Spleen (tissue), 11 donors: ENCODE results near the gene IFT43. TPM values are rescaled to one million over a fixed set of nuclear protein-coding genes. Genes with fewer than 3 reads are reported as not detected.

ENCODE experiments used
- DNase-seq: peaks from one replicate; pipeline ENCODE4 v3.0.0-alpha.2; 2020
- H3K27ac ChIP-seq, 8 donors: fragments of 200-600 bp; sonication (generic) in 7 of 8; 1 replicate in 4 of 8; 2 replicates in 4 of 8; pipeline versions ENCODE4 v1.5.0 to v1.8.0; 2016 to 2021; ENCODE audit warnings: inconsistent platforms in 4 of 8, mild to moderate bottlenecking in 4 of 8, moderate library complexity in 1 of 8
- H3K27me3 ChIP-seq, 7 donors: fragments of 200-600 bp; sonication (generic) in 6 of 7; replicated peaks in 1 of 7; 1 replicate in 4 of 7; 2 replicates in 3 of 7; pipeline versions ENCODE4 v1.5.0 to v1.8.0; 2016 to 2021; ENCODE audit warnings: inconsistent platforms in 3 of 7, mild to moderate bottlenecking in 1 of 7
- H3K36me3 ChIP-seq, 6 donors: fragments of 200-600 bp; sonication (generic) in 5 of 6; 1 replicate in 4 of 6; 2 replicates in 2 of 6; pipeline versions ENCODE4 v1.5.0 to v1.8.0; 2016 to 2021; ENCODE audit warnings: inconsistent platforms in 2 of 6
- H3K4me1 ChIP-seq, 6 donors: fragments of 200-600 bp; sonication (generic) in 5 of 6; 1 replicate in 3 of 6; 2 replicates in 3 of 6; pipeline versions ENCODE4 v1.5.0 to v1.8.0; 2016 to 2021; ENCODE audit warnings: inconsistent platforms in 3 of 6
- H3K4me3 ChIP-seq, 8 donors: fragments of 200-600 bp; sonication (generic) in 7 of 8; 1 replicate in 4 of 8; 2 replicates in 4 of 8; pipeline versions ENCODE4 v1.5.0 to v1.8.0; 2016 to 2021; ENCODE audit warnings: inconsistent platforms in 4 of 8, mild to moderate bottlenecking in 4 of 8, moderate library complexity in 2 of 8
- H3K9me3 ChIP-seq, 8 donors: fragments of 200-600 bp; sonication (generic) in 7 of 8; 1 replicate in 4 of 8; 2 replicates in 4 of 8; pipeline versions ENCODE4 v1.5.0 to v1.8.0; 2016 to 2021; ENCODE audit warnings: inconsistent platforms in 4 of 8
- POLR2A ChIP-seq, 3 donors: fragments of 450-650 bp; IDR thresholded peaks; one replicate each; pipeline ENCODE4 v1.5.1; 2017; ENCODE audit warnings: antibody characterized with exemption in 3 of 3, mild to moderate bottlenecking in 1 of 3
- POLR2AphosphoS5 ChIP-seq, 3 donors: sonication (generic); formaldehyde crosslinking; IDR thresholded peaks; one replicate each; pipeline ENCODE4 v1.5.1; 2017; ENCODE audit warnings: antibody characterized with exemption in 3 of 3
- WGBS, 5 donors: extraction: QIAGEN DNeasy Blood & Tissue Kit in 3 of 5; methylation state at CpG; one replicate each; pipeline versions ENCODE4 v1.1.5 to v1.1.7; 2013 to 2018; 5-methylcytosine and 5-hydroxymethylcytosine counted together
- intact Hi-C: fragments of 100-400 bp; cut with DNase I; formaldehyde crosslinking; loops from one replicate; pipeline ENCODE4 v1.15.0; 2023; ENCODE audit warnings: low total_unique reads
- polyA plus RNA-seq, 3 donors: library from polyadenylated mRNA; stranded (reverse); fragments of 200-250 nt; gene quantifications; one replicate each; pipeline ENCODE4 v1.2.1, GENCODE V29; 2013
- total RNA-seq, 7 donors: library from RNA; depleted of rRNA in 3 of 7; stranded (reverse); fragments of >200 nt in 3 of 7; fragmentation: NEBNext Ultra II Directional in 4 of 7; extraction: Animal tissue kit (Norgen Biotek cat#: 25700) in 4 of 7; gene quantifications; one replicate each; pipeline versions ENCODE4 v1.1.0 to v1.2.1, GENCODE V29; 2016 to 2021
- TF ChIP-seq, protein P1 (sequence below), 11 experiments: fragments of 200-600 bp in 7 of 11; fragments of 450-650 bp in 4 of 11; sonication (generic) in 4 of 11; IDR thresholded peaks in 8 of 11; conservative IDR thresholded peaks in 3 of 11; 1 replicate in 7 of 11; 2 replicates in 4 of 11; pipeline versions ENCODE4 v1.4.0 to v1.8.0; 2016 to 2021; ENCODE audit warnings: antibody characterized with exemption in 11 of 11, inconsistent platforms in 4 of 11, mild to moderate bottlenecking in 1 of 11
- donor health status: healthy with polysubstance abuse.
- donor health status: DM: no; HTN: no; CAD: no; lungs with moderate emphysema.
- donor health status: DM: no; HTN: no; CAD: no.
- donor health status: Bipolar disorder and iron deficiency.
- donor health status: healthy.
- donor health status: DM: no; HTN: no; CAD: no.
- donor health status: DM: yes; HTN: yes; CAD: no.

Gene IFT43
- total and polyA plus RNA-seq, 10 donors = 19.8 to 39.9 (median 27.4) TPM

- H3K4me3 ChIP-seq = no peak overlapping the region
- DNase-seq = no peak
- TF ChIP-seq, protein P1, sequence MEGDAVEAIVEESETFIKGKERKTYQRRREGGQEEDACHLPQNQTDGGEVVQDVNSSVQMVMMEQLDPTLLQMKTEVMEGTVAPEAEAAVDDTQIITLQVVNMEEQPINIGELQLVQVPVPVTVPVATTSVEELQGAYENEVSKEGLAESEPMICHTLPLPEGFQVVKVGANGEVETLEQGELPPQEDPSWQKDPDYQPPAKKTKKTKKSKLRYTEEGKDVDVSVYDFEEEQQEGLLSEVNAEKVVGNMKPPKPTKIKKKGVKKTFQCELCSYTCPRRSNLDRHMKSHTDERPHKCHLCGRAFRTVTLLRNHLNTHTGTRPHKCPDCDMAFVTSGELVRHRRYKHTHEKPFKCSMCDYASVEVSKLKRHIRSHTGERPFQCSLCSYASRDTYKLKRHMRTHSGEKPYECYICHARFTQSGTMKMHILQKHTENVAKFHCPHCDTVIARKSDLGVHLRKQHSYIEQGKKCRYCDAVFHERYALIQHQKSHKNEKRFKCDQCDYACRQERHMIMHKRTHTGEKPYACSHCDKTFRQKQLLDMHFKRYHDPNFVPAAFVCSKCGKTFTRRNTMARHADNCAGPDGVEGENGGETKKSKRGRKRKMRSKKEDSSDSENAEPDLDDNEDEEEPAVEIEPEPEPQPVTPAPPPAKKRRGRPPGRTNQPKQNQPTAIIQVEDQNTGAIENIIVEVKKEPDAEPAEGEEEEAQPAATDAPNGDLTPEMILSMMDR (IDR thresholded peaks at IDR 0.05 in 8 of 11, conservative IDR thresholded peaks at IDR 0.05 in 3 of 11) = no peak
- no peak for TF ChIP-seq POLR2AphosphoS5 (IDR thresholded peaks at IDR 0.05)
- TF ChIP-seq POLR2A (IDR thresholded peaks at IDR 0.05) = no peak
- H3K36me3 ChIP-seq = peaks cover 0 to 48% (median 14%) of the 10 kb centered on the region in 6 donors
- H3K27ac ChIP-seq = no peak overlapping the region
- intact Hi-C loops = no loop called here
- 80 to 90% (median 86%) methylated on average over 4 of the region's 4 CpGs for WGBS, 5 donors
- H3K4me1 ChIP-seq = peaks cover 0 to 4% (median 0%) of the 10 kb centered on the region in 6 donors
- H3K27me3 ChIP-seq = no peaks in the 10 kb centered on the region
- no peaks in the 10 kb centered on the region for H3K9me3 ChIP-seq
Observed at GRCh38 chr14:75969126-75969525, 16.4 kb upstream of the IFT43 start.

DNA sequence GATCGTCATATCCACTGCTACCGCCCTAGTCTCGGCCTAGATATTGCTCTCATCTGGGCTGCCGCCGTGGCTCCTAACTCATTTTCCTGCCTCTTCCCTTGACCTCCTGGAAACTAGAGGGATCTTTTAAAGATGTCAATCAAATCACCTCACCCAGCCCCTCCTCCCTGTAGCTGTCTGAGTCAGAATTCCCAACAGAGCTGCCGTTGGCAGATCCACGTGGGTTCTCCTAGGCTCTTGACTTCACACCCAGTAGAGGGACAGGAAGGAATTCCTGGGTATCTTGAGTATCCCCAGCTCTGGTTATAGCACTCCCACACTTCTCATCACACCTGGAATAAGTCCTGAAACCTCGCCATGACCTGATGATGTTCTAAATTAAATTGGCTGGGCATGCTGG lies 15.7 kb upstream of the IFT43 start:
- no peak for DNase-seq
- H3K9me3 ChIP-seq = no peaks in the 10 kb centered on the region

GRCh38 chr14:75970989-75971388 lies 14.6 kb upstream of the IFT43 start:
- Histone ChIP-seq H3K27ac (no peak overlapping the region), H3K4me1 (no peaks in the 10 kb centered on the region), H3K27me3 (no peaks in the 10 kb centered on the region), H3K9me3 (no peaks in the 10 kb centered on the region), H3K36me3 (peaks cover 0 to 35% (median 9%) of the 10 kb centered on the region in 6 donors), H3K4me3 (no peak overlapping the region)
- intact Hi-C loops = no loop called here
- 93 to 96% (median 94%) methylated on average over 9 of the region's 9 CpGs for WGBS, 5 donors
- DNase-seq = no peak
- TF ChIP-seq POLR2AphosphoS5 (IDR thresholded peaks at IDR 0.05) = no peak
- TF ChIP-seq, protein P1 (IDR thresholded peaks at IDR 0.05 in 8 of 11, conservative IDR thresholded peaks at IDR 0.05 in 3 of 11) = no peak
- TF ChIP-seq POLR2A (IDR thresholded peaks at IDR 0.05) = no peak

More for the DNA sequence above, 15.7 kb upstream of the IFT43 start:
- TF ChIP-seq POLR2AphosphoS5 (IDR thresholded peaks at IDR 0.05) (no peak), POLR2A (IDR thresholded peaks at IDR 0.05) (no peak)
- TF ChIP-seq, protein P1 (IDR thresholded peaks at IDR 0.05 in 8 of 11, conservative IDR thresholded peaks at IDR 0.05 in 3 of 11) = no peak
- peaks cover 0 to 40% (median 14%) of the 10 kb centered on the region in 6 donors for H3K36me3 ChIP-seq
- H3K4me1 ChIP-seq = peaks cover 0 to 4% (median 0%) of the 10 kb centered on the region in 6 donors
- no peaks in the 10 kb centered on the region for H3K27me3 ChIP-seq
- no peak overlapping the region for H3K27ac ChIP-seq
- 80 to 89% (median 83%) methylated on average over 8 of the region's 8 CpGs for WGBS, 5 donors
- intact Hi-C loops = no loop called here
- H3K4me3 ChIP-seq = no peak overlapping the region

DNA sequence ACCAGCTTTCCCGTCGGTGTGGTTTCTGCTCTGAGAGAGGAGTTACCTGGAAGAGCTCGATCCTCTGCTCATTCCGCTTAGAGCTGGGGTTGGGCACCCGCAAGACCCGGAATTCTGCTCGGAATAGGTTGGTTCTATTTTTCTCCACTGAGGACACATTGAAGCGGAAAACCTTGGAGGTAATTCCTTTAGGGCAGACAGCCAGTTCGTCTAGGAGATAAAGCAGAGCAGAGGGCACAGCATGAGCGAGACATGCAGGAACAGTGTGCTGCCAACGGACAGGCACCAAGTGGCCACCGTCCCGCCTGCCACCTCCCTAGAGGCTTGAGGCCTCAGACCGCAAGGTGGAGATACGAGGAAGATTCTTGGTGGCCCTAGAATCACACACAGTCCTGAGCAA lies 14.1 kb upstream of the IFT43 start:
- Histone ChIP-seq H3K36me3 (peaks cover 0 to 35% (median 7%) of the 10 kb centered on the region in 6 donors), H3K9me3 (no peaks in the 10 kb centered on the region), H3K4me1 (peaks cover 0 to 3% (median under 1%) of the 10 kb centered on the region in 6 donors), H3K27ac (no peak overlapping the region), H3K4me3 (no peak overlapping the region), H3K27me3 (no peaks in the 10 kb centered on the region)
- TF ChIP-seq POLR2A (IDR thresholded peaks at IDR 0.05) = no peak
- no peak for TF ChIP-seq POLR2AphosphoS5 (IDR thresholded peaks at IDR 0.05)
- TF ChIP-seq, protein P1 (IDR thresholded peaks at IDR 0.05 in 8 of 11, conservative IDR thresholded peaks at IDR 0.05 in 3 of 11) = no peak
- intact Hi-C loops = no loop called here
- 92 to 99% (median 95%) methylated on average over 15 of the region's 15 CpGs for WGBS, 5 donors
- no peak for DNase-seq
